Liver (tissue), 9 donors: ENCODE data around the gene VN1R4. TPM values are rescaled to one million over a fixed set of nuclear protein-coding genes. Genes with fewer than 3 reads are reported as not detected.

Source experiments
- DNase-seq: peaks from one replicate; pipeline ENCODE4 v3.0.0-alpha.2; 2017; ENCODE audit warnings: low spot score
- H3K27ac ChIP-seq, 2 donors: one replicate each; pipeline ENCODE4 v1.7.0; 2013; ENCODE audit warnings: inconsistent platforms in 2 of 2, low read length in 2 of 2, control low read depth in 1 of 2, low read depth in 1 of 2, mild to moderate bottlenecking in 1 of 2
- H3K27me3 ChIP-seq, 4 donors: one replicate each; pipeline versions ENCODE4 v1.6.1 to v1.7.0; 2013; ENCODE audit warnings: low read length in 3 of 4, inconsistent platforms in 1 of 4, mild to moderate bottlenecking in 1 of 4, moderate library complexity in 1 of 4; ENCODE audit not compliant: control insufficient read depth in 4 of 4, insufficient read depth in 4 of 4
- H3K36me3 ChIP-seq, 4 donors: one replicate each; pipeline versions ENCODE4 v1.6.1 to v1.7.0; 2013; ENCODE audit warnings: low read length in 3 of 4, mild to moderate bottlenecking in 3 of 4, low read depth in 1 of 4, moderate library complexity in 1 of 4; ENCODE audit not compliant: control insufficient read depth in 4 of 4, insufficient read depth in 3 of 4
- H3K4me1 ChIP-seq, 4 donors: one replicate each; pipeline versions ENCODE4 v1.6.1 to v1.7.0; 2013; ENCODE audit warnings: low read length in 3 of 4, mild to moderate bottlenecking in 3 of 4, moderate library complexity in 1 of 4; ENCODE audit not compliant: control insufficient read depth in 4 of 4, insufficient read depth in 4 of 4
- H3K4me3 ChIP-seq, 3 donors: one replicate each; pipeline versions ENCODE4 v1.6.1 to v1.7.0; 2013; ENCODE audit warnings: low read length in 3 of 3, control low read depth in 1 of 3, low read depth in 1 of 3, mild to moderate bottlenecking in 1 of 3
- H3K9ac ChIP-seq, 2 donors: one replicate each; pipeline ENCODE4 v1.7.0; 2013; ENCODE audit warnings: low read length in 2 of 2, mild to moderate bottlenecking in 2 of 2, moderate library complexity in 2 of 2, control low read depth in 1 of 2, low read depth in 1 of 2
- H3K9me3 ChIP-seq, 4 donors: one replicate each; pipeline versions ENCODE4 v1.6.1 to v1.7.0; 2013; ENCODE audit warnings: low read length in 3 of 4; ENCODE audit not compliant: control insufficient read depth in 4 of 4
- CTCF ChIP-seq: fragments of 150-350 bp; IDR thresholded peaks from 2 replicates; pipeline ENCODE4 v1.5.1; 2017; ENCODE audit warnings: improper control_type of control experiment, low read depth, low read length; ENCODE audit not compliant: missing input control
- GABPA ChIP-seq, 2 donors: IDR thresholded peaks in 1 of 2; conservative IDR thresholded peaks in 1 of 2; 2 replicates each; pipeline ENCODE4 v1.6.1; 2016; ENCODE audit warnings: antibody characterized with exemption in 2 of 2, mild to moderate bottlenecking in 1 of 2, moderate library complexity in 1 of 2
- HNF4A ChIP-seq, 2 donors: conservative IDR thresholded peaks; 2 replicates each; pipeline ENCODE4 v1.6.1; 2016; ENCODE audit warnings: antibody characterized with exemption in 2 of 2, mild to moderate bottlenecking in 2 of 2
- NR2F2 ChIP-seq: IDR thresholded peaks from 2 replicates; pipeline ENCODE4 v1.6.1; 2016; ENCODE audit warnings: antibody characterized with exemption
- RAD21 ChIP-seq, 2 donors: IDR thresholded peaks; 2 replicates each; pipeline ENCODE4 v1.6.1; 2016; ENCODE audit warnings: antibody characterized with exemption in 2 of 2, mild to moderate bottlenecking in 2 of 2
- RXRA ChIP-seq, 2 donors: IDR thresholded peaks; 2 replicates each; pipeline ENCODE4 v1.6.1; 2017 to 2018; ENCODE audit warnings: antibody characterized with exemption in 2 of 2, mild to moderate bottlenecking in 1 of 2
- SP1 ChIP-seq: IDR thresholded peaks from 2 replicates; pipeline ENCODE4 v1.6.1; 2018; ENCODE audit warnings: antibody characterized with exemption, mild to moderate bottlenecking
- TAF1 ChIP-seq: conservative IDR thresholded peaks from 2 replicates; pipeline ENCODE4 v1.6.1; 2016; ENCODE audit warnings: antibody characterized with exemption, mild to moderate bottlenecking
- YY1 ChIP-seq: IDR thresholded peaks from 2 replicates; pipeline ENCODE4 v1.6.1; 2016; ENCODE audit warnings: antibody characterized with exemption, mild to moderate bottlenecking
- ZBTB33 ChIP-seq: IDR thresholded peaks from 2 replicates; pipeline ENCODE4 v1.6.1; 2016; ENCODE audit warnings: antibody characterized with exemption
- WGBS: extraction: QIAGEN DNeasy Blood & Tissue Kit; methylation state at CpG from one replicate; pipeline ENCODE4 v1.1.7; 2013; 5-methylcytosine and 5-hydroxymethylcytosine counted together
- polyA plus RNA-seq, 2 donors: library from polyadenylated mRNA; stranded (reverse) in 1 of 2; unstranded in 1 of 2; fragments of 200-250 nt in 1 of 2; fragments of >200 nt in 1 of 2; fragmentation: Nextera tagmentation in 1 of 2; extraction: Ambion mirVana in 1 of 2; gene quantifications; one replicate each; pipeline versions ENCODE4 v1.2.1 to v1.2.3, GENCODE V29; 2013 to 2015
- total RNA-seq, 2 donors: library from RNA; depleted of rRNA; stranded (reverse); fragments of >200 nt; gene quantifications; one replicate each; pipeline ENCODE4 v1.2.3, GENCODE V29; 2014
- TF ChIP-seq, protein P1 (sequence below): IDR thresholded peaks from 2 replicates; pipeline ENCODE4 v1.6.1; 2016; ENCODE audit warnings: antibody characterized with exemption
- donor health status: healthy.
- donor health status: healthy.
- donor health status: healthy.
- donor health status: healthy.
- donor health status: healthy.

Gene VN1R4
- total and polyA plus RNA-seq, 4 donors, result not detected

DNA sequence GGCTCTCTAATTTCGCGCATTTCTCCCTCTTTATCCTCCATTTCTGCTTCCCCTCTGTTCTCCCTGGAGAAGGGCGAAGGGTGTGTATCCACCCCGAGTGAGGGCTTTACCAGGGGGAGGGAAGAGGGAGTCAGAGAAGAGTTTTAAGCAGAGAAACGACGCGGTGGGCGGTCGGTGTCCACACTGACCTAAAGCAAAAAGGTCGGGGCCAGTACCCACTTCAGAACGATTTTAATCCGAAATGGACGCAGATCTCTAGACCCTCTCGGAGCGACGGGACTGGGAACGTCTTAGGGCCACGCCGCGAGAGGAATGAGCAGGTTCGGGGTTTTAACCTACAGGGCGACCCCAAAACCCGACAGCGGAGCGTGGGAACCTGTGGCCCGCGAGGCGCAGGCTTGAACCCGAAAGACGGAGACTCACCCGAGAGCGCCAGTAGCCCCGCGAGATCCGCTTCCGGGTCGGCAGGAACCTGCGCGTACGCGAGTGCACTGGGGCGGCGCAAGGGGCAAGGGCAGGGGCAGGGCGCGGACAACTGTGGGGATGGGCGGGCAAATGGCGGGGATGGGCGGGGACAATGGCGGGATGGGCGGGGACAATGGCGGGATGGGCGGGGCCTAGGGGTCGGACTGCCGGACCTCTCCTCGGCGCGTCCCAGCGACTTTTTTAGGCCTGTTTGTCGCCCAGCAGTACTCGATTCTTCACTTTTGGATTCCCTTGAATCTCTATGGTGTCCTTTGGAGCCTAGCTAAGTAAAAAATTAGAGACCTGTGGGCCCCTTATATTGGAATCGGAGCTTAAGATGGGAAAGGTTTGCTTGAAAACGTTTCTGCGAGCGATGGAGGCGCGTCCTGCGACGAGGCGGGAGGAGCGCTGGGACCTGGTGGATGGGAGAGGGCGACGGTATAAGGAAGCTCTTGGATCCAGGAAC is 12.8 kb downstream of the VN1R4 start, which contains the start of gene ZNF677:
TSS of gene ZNF677 (minus strand) at position 463 of the 931 bp plus-strand sequence. CDS start 3,323 bp downstream, outside the sequence.
- no peaks in the 10 kb centered on the region for H3K36me3 ChIP-seq
- TF ChIP-seq YY1, result peak; percentile 61
- peak; percentile 11 for TF ChIP-seq SP1
- TF ChIP-seq GABPA (IDR thresholded peaks at IDR 0.05 in 1 of 2, conservative IDR thresholded peaks at IDR 0.05 in 1 of 2), result peak; percentile 61 to 87
- TF ChIP-seq ZBTB33, result no peak
- no peak for TF ChIP-seq TAF1
- no peak for TF ChIP-seq CTCF
- peak; percentile 45 for TF ChIP-seq NR2F2
- H3K4me1 ChIP-seq, result no peaks in the 10 kb centered on the region
- peaks cover 12 to 36% (median 18%) of the 10 kb centered on the region in 4 donors for H3K9me3 ChIP-seq
- no peak within 1 kb of the TSS for H3K9ac ChIP-seq
- peak within 1 kb of the TSS; percentile 56 to 63 (median 58) for H3K4me3 ChIP-seq
- H3K27ac ChIP-seq, result peak within 1 kb of the TSS; percentile 32 to 64
- peak; percentile 88 for DNase-seq
- H3K27me3 ChIP-seq, result peaks cover 0 to 3% (median 0%) of the 10 kb centered on the region in 4 donors
- 4% methylated on average over 72 of the region's 72 CpGs for WGBS

GRCh38 chr19:53246498-53246897 is 21.0 kb downstream of the VN1R4 start:
- H3K27ac ChIP-seq, result no peak overlapping the region
- WGBS, result 82% methylated on average over 1 of the region's 1 CpG
- H3K4me1 ChIP-seq, result no peaks in the 10 kb centered on the region
- no peaks in the 10 kb centered on the region for H3K27me3 ChIP-seq
- peaks cover 0 to 9% (median 4%) of the 10 kb centered on the region in 4 donors for H3K36me3 ChIP-seq
- TF ChIP-seq HNF4A (conservative IDR thresholded peaks at IDR 0.05) (no peak), RXRA (IDR thresholded peaks at IDR 0.05) (no peak), CTCF (no peak), TAF1 (no peak), SP1 (no peak), NR2F2 (no peak), RAD21 (IDR thresholded peaks at IDR 0.05) (no peak), YY1 (no peak)
- TF ChIP-seq, protein P1, sequence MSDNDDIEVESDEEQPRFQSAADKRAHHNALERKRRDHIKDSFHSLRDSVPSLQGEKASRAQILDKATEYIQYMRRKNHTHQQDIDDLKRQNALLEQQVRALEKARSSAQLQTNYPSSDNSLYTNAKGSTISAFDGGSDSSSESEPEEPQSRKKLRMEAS, result no peak
- no peak for DNase-seq
- H3K4me3 ChIP-seq, result no peak overlapping the region
- H3K9ac ChIP-seq, result no peak overlapping the region
- H3K9me3 ChIP-seq, result peaks cover 22 to 43% (median 25%) of the 10 kb centered on the region in 4 donors
